IPS-18c (cell line): ENCODE results near the gene CNTN5.

Experiments used
- H3K4me3 ChIP-seq: 2 replicates; pipeline ENCODE4 v1.7.0; 2013; ENCODE audit warnings: low read depth, mild to moderate bottlenecking, low read length, moderate library complexity; ENCODE audit not compliant: insufficient read depth
- H3K9me3 ChIP-seq: one replicate; pipeline ENCODE4 v1.6.1; 2013; ENCODE audit warnings: mild to moderate bottlenecking, low read length, moderate library complexity; ENCODE audit not compliant: control insufficient read depth, insufficient read depth

CNTN5 gene

GRCh38 chr11:99142237-99142636, 121.5 kb downstream of the CNTN5 start:
- Histone ChIP-seq H3K9me3 (peaks cover 2% of the 10 kb centered on the region), H3K4me3 (no peak overlapping the region)

- H3K4me3 ChIP-seq, result no peak overlapping the region
- no peaks in the 10 kb centered on the region for H3K9me3 ChIP-seq
These were observed 127.6 kb downstream of the CNTN5 start for GRCh38 chr11:99148352-99148751.

GRCh38 chr11:99154277-99154676, 133.5 kb downstream of the CNTN5 start:
- H3K9me3 ChIP-seq, result no peaks in the 10 kb centered on the region
- no peak overlapping the region for H3K4me3 ChIP-seq

GRCh38 chr11:99160447-99160846, 139.7 kb downstream of the CNTN5 start:
- no peaks in the 10 kb centered on the region for H3K9me3 ChIP-seq
- H3K4me3 ChIP-seq, result no peak overlapping the region

- Histone ChIP-seq H3K4me3 (no peak overlapping the region), H3K9me3 (no peaks in the 10 kb centered on the region)
These were observed 142.1 kb downstream of the CNTN5 start for GRCh38 chr11:99162819-99163218.

GRCh38 chr11:99170591-99170990, 149.8 kb downstream of the CNTN5 start:
- Histone ChIP-seq H3K9me3 (no peaks in the 10 kb centered on the region), H3K4me3 (no peak overlapping the region)

- Histone ChIP-seq H3K9me3 (no peaks in the 10 kb centered on the region), H3K4me3 (no peak overlapping the region)
These were observed 150.6 kb downstream of the CNTN5 start for GRCh38 chr11:99171330-99171729.

GRCh38 chr11:99176430-99176829, 155.7 kb downstream of the CNTN5 start:
- Histone ChIP-seq H3K4me3 (no peak overlapping the region), H3K9me3 (no peaks in the 10 kb centered on the region)

GRCh38 chr11:99177446-99177845, 156.7 kb downstream of the CNTN5 start:
- no peaks in the 10 kb centered on the region for H3K9me3 ChIP-seq
- no peak overlapping the region for H3K4me3 ChIP-seq

- no peak overlapping the region for H3K4me3 ChIP-seq
- H3K9me3 ChIP-seq, result no peaks in the 10 kb centered on the region
These were observed 163.4 kb downstream of the CNTN5 start for GRCh38 chr11:99184146-99184545.

GRCh38 chr11:99188221-99188620, 167.5 kb downstream of the CNTN5 start:
- no peak overlapping the region for H3K4me3 ChIP-seq
- no peaks in the 10 kb centered on the region for H3K9me3 ChIP-seq

GRCh38 chr11:99192716-99193115, 172.0 kb downstream of the CNTN5 start:
- Histone ChIP-seq H3K9me3 (no peaks in the 10 kb centered on the region), H3K4me3 (no peak overlapping the region)

- Histone ChIP-seq H3K4me3 (no peak overlapping the region), H3K9me3 (no peaks in the 10 kb centered on the region)
These were observed 176.7 kb downstream of the CNTN5 start for GRCh38 chr11:99197477-99197876.

- no peaks in the 10 kb centered on the region for H3K9me3 ChIP-seq
- no peak overlapping the region for H3K4me3 ChIP-seq
These were observed 177.5 kb downstream of the CNTN5 start for GRCh38 chr11:99198215-99198614.

GRCh38 chr11:99199341-99199740, 178.6 kb downstream of the CNTN5 start:
- no peak overlapping the region for H3K4me3 ChIP-seq
- H3K9me3 ChIP-seq, result no peaks in the 10 kb centered on the region

GRCh38 chr11:99200720-99201119, 180.0 kb downstream of the CNTN5 start:
- no peaks in the 10 kb centered on the region for H3K9me3 ChIP-seq

GRCh38 chr11:99208813-99209212, 188.1 kb downstream of the CNTN5 start:
- no peaks in the 10 kb centered on the region for H3K9me3 ChIP-seq

More at GRCh38 chr11:99200720-99201119, 180.0 kb downstream of the CNTN5 start:
- no peak overlapping the region for H3K4me3 ChIP-seq

GRCh38 chr11:99229544-99229943, 208.8 kb downstream of the CNTN5 start:
- Histone ChIP-seq H3K4me3 (no peak overlapping the region), H3K9me3 (no peaks in the 10 kb centered on the region)

More at GRCh38 chr11:99208813-99209212, 188.1 kb downstream of the CNTN5 start:
- no peak overlapping the region for H3K4me3 ChIP-seq

- Histone ChIP-seq H3K9me3 (no peaks in the 10 kb centered on the region), H3K4me3 (no peak overlapping the region)
These were observed 213.8 kb downstream of the CNTN5 start for GRCh38 chr11:99234534-99234933.
